Midbrain (tissue), 1 donor: ENCODE results near the gene PTCRA.
"Not testable (repeated sequence)": the region's sequence is repeated elsewhere in the genome, so short reads cannot be mapped to it uniquely, and the experiment has no call there.

ENCODE experiments used
- DNase-seq: peaks from one replicate; lab custom pipeline; 2025; lab: John Stamatoyannopoulos, UW

The PTCRA gene, protein sequence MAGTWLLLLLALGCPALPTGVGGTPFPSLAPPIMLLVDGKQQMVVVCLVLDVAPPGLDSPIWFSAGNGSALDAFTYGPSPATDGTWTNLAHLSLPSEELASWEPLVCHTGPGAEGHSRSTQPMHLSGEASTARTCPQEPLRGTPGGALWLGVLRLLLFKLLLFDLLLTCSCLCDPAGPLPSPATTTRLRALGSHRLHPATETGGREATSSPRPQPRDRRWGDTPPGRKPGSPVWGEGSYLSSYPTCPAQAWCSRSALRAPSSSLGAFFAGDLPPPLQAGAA

DNA sequence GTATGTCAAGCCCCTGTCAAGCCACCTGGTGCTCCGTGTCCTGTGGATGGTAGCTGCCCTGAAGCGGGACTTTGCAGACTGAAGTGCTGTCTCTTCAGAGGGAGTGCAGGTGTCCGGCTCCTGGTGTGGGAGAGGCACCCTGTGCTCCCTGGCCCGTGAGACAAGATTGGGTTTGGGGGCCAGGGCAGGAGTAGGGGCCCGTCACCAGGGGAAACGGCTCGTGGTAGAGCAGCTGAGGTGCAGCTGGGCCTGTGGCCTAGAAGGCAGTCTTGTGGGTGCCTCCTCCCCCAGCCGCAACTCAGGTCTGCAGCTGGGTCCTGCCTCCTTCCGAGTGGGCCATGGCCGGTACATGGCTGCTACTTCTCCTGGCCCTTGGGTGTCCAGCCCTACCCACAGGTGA is at the start of gene PTCRA:
PTCRA (plus strand) TSS at position 322 of the 400 bp plus-strand sequence; CDS start at position 339, 17 bp downstream.
- no peak for DNase-seq

DNA sequence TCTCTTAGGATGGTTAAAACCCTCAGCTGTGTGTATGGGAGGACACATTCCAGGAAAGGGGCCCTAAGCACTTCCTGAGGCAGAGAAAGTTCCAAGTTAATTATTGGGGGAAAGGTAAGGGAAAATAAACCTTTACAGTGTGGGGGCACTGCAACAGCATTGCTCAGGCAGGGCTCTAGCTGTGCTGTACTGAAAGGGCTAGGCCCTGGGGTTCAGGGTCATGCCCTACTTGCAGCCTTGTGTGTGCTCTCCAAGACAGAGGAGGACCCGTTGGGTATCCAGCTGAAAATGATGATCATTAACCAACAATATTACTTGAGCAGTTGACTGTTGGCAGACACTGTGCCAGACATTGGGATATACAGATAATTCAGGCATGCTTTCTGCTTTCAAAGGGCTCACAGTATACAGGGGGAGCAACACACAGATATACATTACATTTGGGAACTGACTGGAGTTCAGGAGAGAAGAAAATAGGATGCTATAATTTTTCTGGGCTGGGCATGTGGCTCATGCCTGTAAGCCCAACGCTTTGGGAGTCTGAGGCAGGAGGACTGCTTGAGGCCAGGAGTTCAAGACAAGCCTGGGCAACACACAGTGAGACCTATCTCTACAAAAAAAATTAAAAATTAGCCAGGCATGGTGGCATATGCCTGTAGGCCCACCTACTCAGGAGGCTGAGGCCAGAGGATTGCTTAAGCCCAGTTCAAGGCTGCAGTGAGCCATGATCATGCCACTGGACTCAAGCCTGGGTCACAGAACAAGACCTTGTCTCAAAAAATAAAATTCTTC is 45.5 kb upstream of the PTCRA start:
- no peak for DNase-seq

DNA sequence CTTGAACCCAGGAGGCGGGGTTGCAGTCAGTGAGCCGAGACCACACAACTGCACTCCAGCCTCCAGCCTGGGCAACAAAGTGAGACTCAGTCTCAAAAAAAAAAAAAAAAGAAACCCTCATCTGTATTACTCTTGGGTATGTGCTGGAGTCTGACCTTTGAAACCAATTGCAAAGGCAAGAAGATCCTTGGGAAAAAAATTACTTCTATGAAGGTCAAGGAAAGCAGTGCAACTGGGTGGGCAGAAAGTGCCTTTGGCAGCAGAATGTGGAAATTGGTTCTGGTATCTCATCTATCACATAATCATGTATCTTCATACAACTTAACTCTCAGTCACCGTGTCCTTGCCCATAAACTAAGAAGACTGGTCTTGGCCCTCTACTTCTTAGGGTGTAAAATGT is 44.1 kb upstream of the PTCRA start:
- DNase-seq = no peak

DNA sequence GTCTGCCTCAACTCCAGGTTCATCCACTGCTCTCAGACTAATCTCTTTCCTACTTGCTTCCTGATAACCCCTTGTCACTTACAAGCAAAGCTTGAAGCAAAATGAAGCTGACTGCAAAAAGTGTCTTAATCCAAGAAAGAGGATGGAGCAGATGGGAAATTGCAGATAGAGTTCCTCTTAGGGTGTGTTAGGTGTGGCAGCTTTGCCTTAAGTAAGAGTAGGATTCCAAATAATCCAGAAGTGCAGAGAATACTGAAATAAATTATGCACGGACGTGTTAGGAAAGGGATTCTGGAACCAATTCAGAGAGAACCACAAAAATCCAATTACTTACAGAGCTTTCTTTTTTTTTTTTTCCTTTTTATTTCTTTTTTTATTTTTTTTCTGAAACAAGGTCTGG is 42.5 kb upstream of the PTCRA start:
- no peak for DNase-seq

DNA sequence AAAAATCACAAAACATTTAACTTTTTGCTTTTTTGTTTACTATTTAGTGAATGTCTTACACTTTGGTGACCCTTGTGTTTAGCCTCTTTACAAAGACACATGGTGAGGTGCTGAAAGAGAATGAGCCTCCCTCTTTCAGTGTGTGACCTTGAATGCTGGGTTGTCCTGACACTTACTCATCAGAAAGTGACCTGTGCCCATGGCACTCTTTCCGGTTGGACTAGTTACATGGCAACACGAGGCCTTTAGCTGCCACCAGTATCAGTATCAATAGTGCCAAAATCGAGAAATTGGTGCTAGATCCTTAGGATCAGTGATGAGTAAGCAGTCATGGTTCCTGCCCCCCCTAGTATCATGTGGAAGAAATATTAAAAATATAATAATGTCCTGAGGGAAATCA is 38.2 kb upstream of the PTCRA start:
- no peak for DNase-seq

DNA sequence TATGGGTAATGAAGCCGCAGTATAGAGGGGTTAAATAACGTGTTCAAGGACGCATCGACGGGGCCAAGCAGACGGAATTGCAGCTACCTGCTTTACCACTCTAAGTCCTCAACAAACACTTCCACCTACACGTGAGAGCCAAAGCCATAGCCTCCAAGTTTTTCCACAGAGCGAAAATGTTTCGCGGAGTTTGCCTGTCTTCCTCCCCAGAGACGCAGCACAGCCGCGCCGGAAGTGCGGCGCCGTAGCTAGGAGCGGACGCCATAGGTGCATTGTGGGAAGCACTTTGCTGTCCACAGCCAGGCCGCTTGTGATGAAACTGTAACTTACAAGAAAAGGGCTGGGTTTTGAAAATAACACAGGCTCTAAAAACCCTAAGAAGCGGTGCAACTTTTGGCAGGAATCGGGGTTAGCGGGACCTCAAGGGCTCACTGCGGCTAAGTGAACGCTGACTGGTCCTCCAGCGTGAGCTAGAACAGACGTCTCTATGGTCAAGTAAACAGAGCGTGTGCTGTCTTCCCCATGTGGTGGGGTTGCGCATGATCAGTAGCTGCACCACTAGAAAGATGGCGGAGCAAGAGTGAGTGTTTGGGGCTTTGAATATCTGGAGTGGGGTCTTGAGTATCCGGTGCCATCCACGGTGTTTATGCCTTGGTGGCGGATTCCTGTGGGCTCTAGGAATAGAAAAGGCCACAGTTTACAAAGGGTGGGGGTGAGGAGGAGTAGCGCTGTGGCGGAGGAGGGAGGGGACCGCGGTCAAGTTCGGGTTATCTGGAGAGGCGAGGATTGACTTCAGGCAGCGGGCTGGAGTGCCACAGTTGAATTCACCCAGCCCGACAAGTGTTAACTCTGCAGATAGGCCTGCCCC is 36.2 kb upstream of the PTCRA start, which contains the start of gene RPL7L1:
RPL7L1 (plus strand) TSS at position 245 of the 868 bp plus-strand sequence; CDS start at position 540, 295 bp downstream.
- peak; percentile 96 for DNase-seq

DNA sequence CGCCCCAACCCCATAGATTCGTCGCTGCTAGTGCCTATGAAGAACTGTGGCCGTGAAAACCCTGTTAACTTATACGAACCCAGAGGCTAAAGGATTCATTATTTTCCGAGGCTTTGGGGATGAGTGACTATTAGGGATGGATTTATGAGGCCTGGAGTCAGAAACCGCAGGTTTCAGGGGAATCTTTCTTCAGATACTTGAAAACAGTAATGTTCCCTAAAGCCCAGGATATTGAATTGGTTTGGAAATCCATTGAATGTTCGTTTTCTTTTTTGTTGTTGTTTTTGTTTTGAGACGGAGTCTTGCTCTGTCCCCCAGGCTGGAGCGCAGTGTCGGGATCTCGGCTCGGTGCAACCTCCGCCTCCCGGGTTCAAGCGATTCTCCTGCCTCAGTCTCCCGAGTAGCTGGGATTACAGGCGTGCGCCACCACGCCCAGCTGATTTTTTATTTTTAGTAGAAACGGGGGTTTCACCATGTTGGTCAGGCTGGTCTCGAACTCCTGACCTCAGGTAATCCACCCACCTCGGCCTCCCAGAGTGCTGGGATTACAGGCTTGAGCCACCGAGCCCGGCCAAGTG is 35.5 kb upstream of the PTCRA start:
- DNase-seq = not testable (repeated sequence)

DNA sequence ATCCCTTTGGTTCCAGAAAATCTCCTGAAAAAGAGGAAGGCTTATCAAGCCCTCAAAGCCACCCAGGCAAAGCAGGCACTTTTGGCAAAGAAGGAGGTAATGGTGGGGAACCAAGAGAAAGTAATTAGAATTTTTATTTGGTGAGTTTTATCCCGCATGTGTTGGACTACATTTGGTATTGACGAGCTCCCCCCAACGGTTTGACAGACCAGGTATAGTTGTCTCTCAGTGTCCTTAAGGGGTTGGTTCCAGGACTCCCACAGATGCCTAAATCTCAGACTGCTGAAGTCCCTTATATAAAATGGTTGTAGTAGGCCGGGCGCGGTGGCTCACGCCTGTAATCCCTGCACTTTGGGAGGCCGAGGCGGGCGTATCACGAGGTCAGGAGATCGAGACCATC is 35.0 kb upstream of the PTCRA start:
- not testable (repeated sequence) for DNase-seq

DNA sequence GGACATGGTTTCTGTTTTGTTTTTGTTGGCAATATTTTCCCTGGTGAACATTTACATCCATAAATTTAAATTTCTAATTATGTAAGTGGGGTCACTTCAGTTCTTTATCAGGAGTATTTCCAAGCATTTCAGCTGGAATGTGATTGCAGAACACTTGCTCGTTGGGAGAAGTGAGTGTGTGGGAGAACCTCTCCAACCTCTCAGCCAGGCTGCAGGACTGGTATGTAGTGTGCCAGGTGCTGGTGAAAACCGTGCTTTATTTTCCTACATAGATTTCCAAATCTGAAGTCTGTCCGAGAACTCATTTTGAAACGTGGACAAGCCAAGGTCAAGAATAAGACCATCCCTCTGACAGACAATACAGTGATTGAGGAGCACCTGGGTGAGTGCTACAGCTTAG is 30.2 kb upstream of the PTCRA start:
- no peak for DNase-seq

DNA sequence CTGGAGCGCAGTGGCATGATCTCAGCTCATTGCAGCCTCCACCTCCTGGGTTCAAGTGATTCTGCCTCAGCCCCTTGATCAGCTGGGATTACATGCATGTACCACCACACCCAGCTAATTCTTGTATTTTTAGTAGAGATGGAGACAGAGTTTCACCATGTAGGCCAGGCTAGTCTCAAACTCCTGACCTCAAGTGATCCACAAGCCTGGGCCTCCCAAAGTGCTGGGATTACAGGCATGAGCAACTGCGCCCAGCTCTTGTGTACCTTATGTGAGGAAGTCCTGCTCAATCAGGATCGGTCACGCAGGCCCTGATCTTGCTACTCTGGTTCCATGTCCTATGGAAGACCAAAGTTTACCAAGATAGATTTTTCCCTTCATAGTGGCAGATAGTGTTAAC is 27.7 kb upstream of the PTCRA start:
- DNase-seq = not testable (repeated sequence)

DNA sequence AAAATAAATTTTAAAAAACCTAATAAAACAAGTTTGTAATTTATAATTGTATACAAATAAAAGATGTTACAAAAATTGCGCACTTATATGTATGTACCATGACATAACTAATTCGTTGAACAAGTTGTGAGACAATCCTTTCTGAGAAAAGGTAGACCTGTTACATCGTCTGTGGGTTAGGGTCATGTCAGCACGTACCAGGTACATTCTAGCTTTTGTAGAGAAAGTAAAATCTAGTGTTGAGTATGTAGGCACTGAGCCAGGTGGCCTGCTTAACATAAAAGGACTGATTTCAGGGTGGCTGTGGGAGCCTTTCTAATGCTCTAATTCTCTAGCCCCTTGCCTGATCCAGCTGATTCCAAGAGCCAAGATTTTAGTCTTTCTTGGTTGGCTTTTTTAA is 26.0 kb upstream of the PTCRA start:
- no peak for DNase-seq

DNA sequence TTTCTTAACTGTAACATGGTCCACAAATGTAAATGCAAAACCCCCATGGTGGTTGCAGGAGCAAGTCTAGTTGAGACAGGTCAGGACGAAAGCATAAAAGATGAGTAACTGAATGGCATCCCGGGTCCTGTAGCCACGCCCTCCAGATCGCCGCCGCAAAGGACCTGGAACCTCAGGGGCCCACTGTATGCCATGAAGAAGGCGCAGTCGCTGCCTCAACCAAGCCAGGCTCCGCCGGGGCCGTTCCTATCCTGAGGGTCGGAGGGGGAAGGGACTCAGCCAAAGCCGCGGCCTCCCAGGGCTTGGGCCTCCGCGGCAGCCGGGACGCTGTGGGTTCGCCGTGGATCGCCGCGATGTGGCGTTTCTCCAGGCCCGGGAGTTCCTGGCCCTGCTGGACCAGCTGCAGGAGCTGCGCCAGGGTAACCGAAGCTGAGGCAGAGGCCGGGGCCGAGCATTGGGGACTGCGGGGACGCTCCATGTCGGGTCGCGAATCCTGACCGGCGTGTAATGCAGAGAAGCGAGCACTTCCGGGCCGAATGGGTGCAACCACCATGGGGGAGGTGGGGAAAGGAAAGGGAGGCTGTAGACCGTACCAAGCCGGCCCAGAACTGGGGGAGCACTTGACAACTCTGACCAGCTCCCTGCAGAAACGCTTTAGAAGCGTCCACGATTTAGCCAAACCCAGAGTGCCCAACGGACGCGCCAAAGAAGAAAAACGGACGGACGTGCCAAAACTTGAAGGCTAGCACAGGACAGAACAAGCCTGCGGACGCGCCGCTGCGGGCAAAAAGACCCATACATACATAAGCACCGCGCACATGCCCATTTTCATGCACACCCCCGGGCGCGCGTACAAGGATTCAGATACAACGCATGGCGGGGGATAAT is 25.3 kb upstream of the PTCRA start:
- peak; percentile 94 for DNase-seq

DNA sequence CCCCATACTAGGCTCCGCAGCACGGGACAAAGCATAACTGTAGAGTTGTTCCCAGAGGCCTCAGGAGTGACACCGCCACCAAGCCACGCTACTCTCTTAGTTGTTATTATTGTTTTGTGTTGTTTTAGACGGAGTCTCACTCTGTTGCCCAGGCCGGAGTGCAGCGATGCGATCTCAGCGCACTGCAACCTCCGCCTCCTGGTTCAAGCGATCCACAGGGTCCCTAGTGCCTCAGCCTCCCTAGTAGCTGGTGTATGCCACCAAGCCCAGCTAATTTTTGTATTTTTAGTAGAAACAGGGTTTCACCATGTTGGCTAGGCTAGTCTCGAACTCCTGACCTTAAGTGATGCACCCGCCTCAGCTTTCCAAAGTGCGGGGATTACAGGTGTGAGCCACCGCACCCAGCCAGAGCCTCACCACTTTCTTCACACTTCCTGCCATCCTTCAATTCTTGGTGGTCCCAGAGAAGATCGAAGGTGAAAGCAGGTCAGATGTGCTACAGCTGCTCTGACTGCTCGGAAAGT is 24.6 kb upstream of the PTCRA start:
- DNase-seq = no peak

DNA sequence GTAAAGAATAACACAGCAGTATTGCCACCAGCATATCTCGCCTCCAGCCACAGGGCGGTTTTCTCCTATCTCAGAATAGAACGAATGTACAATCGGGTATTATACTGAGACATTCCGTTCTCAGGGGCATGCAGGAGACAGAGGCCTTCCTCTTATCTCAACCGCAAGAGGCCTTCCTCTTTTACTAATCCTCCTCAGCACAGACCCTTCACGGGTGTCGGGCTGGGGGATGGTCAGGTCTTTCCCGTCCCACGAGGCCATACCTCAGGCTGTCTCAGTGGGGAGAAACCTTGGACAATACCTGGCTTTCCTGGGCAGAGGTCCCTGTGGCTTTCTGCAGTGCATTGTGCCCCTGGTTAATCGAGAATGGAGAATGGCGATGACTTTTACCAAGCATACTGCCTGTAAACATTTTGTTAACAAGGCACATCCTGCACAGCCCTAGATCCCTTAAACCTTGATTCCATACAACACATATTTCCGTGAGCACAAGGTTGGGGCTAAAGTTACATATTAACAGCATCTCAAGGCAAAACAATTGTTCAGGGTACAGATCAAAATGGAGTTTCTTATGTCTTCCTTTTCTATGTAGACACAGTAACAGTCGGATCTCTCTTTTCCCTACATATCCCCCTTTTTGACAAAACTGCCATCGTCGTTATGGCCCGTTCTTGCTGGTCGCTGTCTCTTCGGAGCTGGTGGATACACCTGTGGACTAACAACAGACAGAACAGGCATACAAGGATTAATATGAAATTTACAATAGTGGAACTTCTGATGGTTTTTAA is 21.6 kb upstream of the PTCRA start:
- not testable (repeated sequence) for DNase-seq

DNA sequence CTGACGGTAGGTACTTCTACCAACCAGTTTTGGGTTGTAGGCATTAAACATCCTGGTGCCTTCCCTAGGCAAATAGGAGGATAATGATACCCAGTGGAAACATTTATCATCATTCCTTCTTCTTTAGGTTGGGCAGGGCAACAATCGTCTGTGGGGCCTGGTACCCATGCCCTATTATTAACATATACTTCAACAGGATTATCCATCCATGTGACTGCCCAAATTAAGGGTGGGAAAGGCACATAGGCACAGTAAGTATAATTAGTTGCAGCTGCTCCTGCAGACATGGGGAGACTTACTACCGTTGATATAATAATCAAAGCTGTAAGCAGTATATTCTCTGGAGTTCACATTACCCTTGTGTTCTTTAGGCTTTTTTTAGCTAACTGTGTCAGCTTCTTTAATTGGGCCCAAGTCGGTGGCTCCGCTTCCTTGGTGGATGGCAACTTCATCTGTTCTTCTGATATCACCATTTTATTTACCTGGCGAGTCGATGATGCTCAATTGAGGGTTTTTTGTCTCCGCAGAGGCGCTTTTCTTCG is 19.6 kb upstream of the PTCRA start:
- DNase-seq = no peak

DNA sequence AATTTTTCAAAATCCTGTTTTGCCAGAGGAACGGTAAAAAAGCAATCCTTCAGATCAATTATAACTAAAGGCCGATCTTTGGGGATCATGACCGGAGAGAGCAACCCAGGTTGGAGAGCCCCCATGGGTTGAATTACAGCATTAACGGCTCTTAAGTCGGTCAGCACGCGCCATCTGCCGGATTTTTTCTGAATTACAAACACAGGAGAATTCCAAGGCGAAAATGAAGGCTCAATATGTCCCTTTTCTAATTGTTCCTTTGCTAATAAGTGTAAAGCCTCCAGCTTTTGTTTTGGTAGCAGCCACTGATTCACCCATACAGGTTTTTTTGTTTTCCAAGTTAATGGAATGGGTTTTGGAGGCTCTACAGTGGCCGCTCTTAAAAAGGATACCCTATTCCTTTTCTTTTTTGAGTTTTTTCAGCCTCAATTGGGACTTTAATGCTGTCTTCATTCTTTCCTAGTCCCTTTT is 16.9 kb upstream of the PTCRA start:
- DNase-seq = peak; percentile 85

DNA sequence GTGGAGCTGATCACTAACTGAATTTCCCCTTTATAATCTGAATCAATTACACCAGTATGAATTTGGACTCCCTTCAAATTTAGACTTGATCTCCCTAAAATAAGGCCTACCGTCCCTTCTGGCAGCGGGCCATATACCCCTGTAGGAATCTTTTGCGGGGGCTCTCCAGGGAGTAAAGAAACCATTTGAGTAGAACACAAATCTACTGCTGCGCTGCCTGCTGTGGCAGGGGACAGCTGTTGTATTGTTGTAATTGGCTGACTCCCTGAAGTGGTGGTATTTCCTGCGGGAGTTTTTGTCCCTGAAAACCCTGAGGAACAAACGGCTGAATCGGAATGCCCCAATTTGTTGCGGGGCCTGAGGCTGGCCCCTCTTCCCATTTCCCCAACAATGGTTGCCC is 16.0 kb upstream of the PTCRA start:
- no peak for DNase-seq

DNA sequence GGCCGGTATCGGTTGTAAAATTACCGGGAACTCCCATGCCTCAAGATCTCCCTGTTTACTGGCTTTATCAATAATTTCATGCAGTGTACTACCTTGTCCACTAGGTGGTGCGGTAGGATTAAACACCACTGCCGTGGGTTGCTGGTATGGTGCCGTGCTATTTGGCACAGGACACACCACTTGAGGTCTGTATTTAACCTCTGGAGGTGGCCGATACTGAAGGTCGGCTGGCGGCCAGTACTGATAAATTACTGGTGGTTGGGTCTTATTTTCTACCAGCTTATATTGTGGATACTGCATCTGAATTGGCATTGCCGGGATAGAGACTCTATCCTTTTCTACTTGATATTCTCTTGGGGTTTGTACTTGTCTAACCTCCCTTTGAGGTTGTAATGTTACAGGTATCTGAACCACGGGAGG is 14.3 kb upstream of the PTCRA start:
- peak; percentile 82 for DNase-seq
